Cardiac fibroblast (primary cell): Measurements from ENCODE around the gene KCND3.

Source experiments
- DNase-seq, 2 donors: peaks; one replicate each; pipeline versions ENCODE4 v3.0.0 to v3.0.0-alpha.2; 2010; ENCODE audit warnings: low read depth in 2 of 2
- H3K4me3 ChIP-seq, 2 donors: replicated peaks in 1 of 2; 1 replicate in 1 of 2; 2 replicates in 1 of 2; pipeline ENCODE4 v1.5.1; 2011; ENCODE audit warnings: low read depth in 2 of 2, low read length in 2 of 2, mild to moderate bottlenecking in 2 of 2, moderate library complexity in 1 of 2
- CTCF ChIP-seq: IDR thresholded peaks from one replicate; pipeline ENCODE4 v1.5.1; 2011; ENCODE audit warnings: low read depth, mild to moderate bottlenecking, low read length, inconsistent platforms

The KCND3 gene

GRCh38 chr1:111963985-111964738, 25.3 kb downstream of the KCND3 start:
- TF ChIP-seq CTCF: no peak
- no peak overlapping the region for H3K4me3 ChIP-seq
- DNase-seq: no peak

GRCh38 chr1:111961773-111962565, 27.5 kb downstream of the KCND3 start:
- no peak overlapping the region for H3K4me3 ChIP-seq
- no peak for DNase-seq
- TF ChIP-seq CTCF: no peak

GRCh38 chr1:111961016-111961415, 28.5 kb downstream of the KCND3 start:
- H3K4me3 ChIP-seq: no peak overlapping the region
- no peak for DNase-seq
- no peak for TF ChIP-seq CTCF

- TF ChIP-seq CTCF: no peak
- no peak overlapping the region for H3K4me3 ChIP-seq
- no peak for DNase-seq
Observed at GRCh38 chr1:111959436-111959835, 30.0 kb downstream of the KCND3 start.

- no peak for TF ChIP-seq CTCF
- no peak overlapping the region for H3K4me3 ChIP-seq
- DNase-seq: no peak
Observed at GRCh38 chr1:111958851-111959250, 30.6 kb downstream of the KCND3 start.

GRCh38 chr1:111958075-111958474, 31.4 kb downstream of the KCND3 start:
- DNase-seq: no peak
- H3K4me3 ChIP-seq: no peak overlapping the region
- TF ChIP-seq CTCF: no peak
